HG03108 (cell line): ENCODE measurements around the gene PUS10.
"Not testable (repeated sequence)": the region's sequence is repeated elsewhere in the genome, so short reads cannot be mapped to it uniquely, and the experiment has no call there.

ENCODE experiments used
- ATAC-seq: cut with Tn5 transposase; IDR thresholded peaks from one replicate; pipeline ENCODE4 v1.9.1; 2021; ENCODE audit warnings: moderate library complexity; ENCODE audit not compliant: unreplicated experiment

The PUS10 gene

DNA sequence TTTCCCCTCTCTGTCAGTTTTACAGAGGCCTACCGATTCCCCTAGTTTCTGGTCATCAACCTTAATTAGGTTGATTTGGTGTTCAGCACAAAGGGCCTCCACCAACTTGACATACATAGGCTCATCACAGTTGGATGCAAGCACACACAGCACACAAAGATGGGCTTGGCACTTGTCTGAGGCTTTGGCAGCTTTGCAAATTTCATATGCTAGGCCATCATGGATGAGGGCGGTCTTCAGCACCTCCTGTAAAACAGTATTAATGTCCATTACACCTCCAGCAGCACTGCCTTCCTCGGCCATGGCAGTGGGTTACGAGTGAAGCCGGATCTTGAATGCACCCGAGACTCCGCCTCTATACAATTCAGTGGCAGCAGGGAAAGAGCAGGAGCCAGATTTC is 79.8 kb downstream of the PUS10 start:
- ATAC-seq, result no peak

DNA sequence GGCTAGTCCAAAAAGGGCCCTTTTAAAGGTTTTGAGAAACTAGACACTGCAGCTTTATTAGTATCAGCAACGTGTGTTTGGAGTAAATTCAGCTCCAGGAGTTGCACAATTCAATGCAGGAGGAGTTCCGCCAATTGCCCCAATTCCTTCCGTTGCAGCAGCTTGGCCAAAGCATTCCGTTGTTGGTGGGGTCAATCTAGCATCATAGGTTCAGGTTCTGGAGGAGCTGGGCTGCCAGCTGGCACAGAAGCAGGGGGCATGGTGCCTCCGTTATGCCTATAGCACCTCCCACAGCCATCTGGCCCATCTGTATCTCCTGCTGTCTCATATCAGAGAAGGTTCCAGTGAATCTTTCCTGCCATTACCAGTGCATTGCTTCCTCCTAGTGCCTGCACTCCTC is 81.3 kb downstream of the PUS10 start:
- ATAC-seq, result no peak

- no peak for ATAC-seq
Observed at GRCh38 chr2:60934165-60934722, 83.8 kb downstream of the PUS10 start.

- no peak for ATAC-seq
Observed at GRCh38 chr2:60932954-60933353, 85.1 kb downstream of the PUS10 start.

DNA sequence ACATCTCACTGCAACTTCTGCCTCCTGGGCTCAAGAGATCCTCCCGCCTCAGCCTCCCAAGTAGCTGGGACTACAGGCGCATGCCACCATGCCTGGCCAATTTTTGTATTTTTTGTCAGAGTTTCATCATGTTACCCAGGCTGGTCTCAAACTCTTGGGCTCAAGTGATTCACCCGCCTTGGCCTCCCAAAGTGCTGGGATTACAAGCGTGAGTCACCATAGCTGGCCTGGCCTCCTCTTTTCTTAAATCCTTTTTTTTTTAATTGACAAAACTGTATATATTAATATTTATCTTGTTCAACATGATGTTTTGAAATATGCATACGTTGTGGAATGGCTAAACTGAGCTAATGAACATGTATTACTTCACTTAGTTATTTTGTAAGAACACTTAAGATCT is 86.0 kb downstream of the PUS10 start:
- ATAC-seq, result not testable (repeated sequence)

GRCh38 chr2:60926741-60927552 is 91.1 kb downstream of the PUS10 start:
- no peak for ATAC-seq

DNA sequence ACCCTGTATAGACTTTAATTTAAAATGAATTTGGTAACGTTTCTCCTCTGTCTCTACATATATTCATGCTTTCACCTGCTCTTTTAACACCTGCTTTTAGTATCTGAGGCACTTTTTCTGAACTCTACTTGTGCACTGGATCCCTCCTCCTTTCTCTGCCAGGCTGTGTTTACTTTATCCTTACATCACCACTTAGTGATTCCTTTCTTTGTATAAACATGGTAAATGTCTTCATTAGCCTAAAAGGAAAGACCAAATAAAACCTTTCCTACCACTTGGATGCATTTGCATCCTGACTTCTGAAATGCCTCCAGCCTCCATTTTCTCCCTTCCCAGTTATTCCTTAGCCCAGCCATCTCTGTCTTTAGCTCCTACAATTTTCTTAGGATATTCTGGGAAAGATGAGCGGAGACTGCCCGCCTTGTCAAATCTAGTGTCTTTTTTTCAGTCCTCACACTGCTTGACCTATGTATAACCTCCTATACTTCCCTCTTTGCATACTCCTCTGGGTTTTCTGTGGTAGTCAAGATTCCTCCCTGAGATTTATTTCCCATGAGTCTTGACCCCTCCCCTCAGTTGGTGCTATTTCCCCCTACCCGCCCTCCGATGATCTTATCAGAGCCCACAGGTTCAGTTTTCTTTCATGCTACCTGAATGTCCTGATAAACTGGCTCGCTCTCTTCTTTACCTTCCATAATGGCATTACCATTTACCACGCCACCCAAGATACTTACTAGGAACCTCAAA is 91.9 kb downstream of the PUS10 start:
- no peak for ATAC-seq

- no peak for ATAC-seq
Observed at GRCh38 chr2:60907329-60907728, 110.7 kb downstream of the PUS10 start.

DNA sequence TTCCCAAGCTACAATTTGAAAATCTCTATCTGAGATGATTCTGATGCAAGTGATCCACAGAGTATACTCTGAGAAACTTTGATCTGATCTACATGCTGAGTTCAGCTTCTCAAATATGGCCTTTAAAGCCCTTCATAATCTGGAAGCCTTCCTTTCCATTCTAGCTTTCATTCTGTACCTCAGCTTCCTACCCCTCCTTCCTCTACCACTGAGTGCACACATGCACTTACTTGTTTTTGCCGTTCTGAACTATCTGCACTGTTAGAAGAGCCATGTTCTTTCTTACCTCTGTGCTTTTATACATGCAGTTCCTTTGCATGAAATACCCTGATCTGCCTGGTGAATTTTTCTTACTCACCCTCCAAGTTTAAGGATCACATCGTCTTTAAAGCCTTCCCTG is 111.7 kb downstream of the PUS10 start:
- no peak for ATAC-seq

DNA sequence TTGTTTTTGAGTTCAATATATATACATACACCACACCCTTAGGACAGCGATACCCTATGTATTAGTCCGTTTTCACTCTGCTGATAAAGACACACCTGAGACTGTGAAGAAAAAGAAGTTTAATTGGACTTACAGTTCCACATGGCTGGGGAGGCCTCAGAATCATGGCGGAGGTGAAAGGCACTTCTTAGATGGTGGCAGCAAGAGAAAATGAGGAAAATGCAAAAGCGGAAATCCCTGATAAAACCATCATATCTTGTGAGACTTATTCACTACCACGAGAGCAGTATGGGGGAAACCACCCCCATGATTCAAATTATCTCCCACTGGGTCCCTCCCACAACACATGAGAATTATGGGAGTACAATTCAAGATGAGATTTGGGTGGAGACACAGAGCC is 112.2 kb downstream of the PUS10 start:
- not testable (repeated sequence) for ATAC-seq

GRCh38 chr2:60901296-60901695 is 116.8 kb downstream of the PUS10 start:
- ATAC-seq, result not testable (repeated sequence)

- ATAC-seq, result peak; percentile 23
Observed at GRCh38 chr2:60899892-60900249, 118.2 kb downstream of the PUS10 start.

DNA sequence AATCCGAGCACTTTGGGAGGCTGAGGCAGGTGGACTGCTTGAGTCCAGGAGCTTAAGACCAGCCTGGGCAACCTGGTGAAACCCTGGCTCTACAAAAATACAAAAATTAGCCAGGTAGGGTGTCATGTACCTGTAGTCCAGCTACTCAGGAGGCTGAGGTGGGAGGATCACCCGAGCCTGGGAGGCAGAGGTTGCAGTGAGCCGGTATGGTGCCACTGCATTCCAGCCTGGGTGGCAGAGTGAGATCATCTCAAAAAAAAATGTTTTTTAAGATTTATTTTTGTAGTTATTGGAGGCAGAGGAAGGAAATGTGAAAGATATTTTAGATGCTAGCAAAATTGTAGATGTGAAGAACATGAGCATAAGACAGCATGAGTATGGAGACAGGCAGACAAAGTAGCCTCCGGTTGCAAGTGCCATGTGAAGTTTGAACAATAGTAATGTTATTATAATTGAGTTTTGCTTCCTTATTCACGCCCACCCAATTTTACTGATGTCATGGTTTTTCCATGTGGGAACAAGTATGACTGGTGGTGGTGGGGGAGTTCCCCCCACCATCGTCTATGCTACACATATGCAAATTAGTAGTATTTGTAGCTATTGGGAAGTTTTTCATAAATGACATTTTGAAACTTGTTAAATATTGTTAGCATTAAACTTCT is 118.7 kb downstream of the PUS10 start:
- ATAC-seq, result peak; percentile 57

- no peak for ATAC-seq
Observed at GRCh38 chr2:60898567-60898966, 119.5 kb downstream of the PUS10 start.
